Endothelial cell of umbilical vein (primary cell): ENCODE data around the gene FAXDC2. TPM values are rescaled to one million over a fixed set of nuclear protein-coding genes. Genes with fewer than 3 reads are reported as not detected.

ENCODE experiments used
- BruUV-seq: library from RNA; stranded (reverse); fragments of 400-500 nt; replicated peaks from 2 replicates; lab custom pipeline; 2021; lab: Mats Ljungman, UMichigan
- CTCF ChIA-PET: fragments of 300-600, 350-600 bp; sonication (Branson Sonifier 250); formaldehyde crosslinking; loops from one replicate; lab custom pipeline; 2021; ENCODE audit warnings: antibody characterized with exemption, inconsistent platforms; lab: Charles Lee
- POLR2A ChIA-PET: fragments of 300-600, 350-600 bp; sonication (Branson Sonifier 250); formaldehyde crosslinking; loops from one replicate; lab custom pipeline; 2021; ENCODE audit warnings: antibody characterized with exemption, inconsistent platforms; lab: Charles Lee
- DNase-seq: peaks from one replicate; pipeline ENCODE4 v3.0.0-alpha.2; 2011; ENCODE audit warnings: low read depth, low spot score
- FAIRE-seq: peaks from 2 replicates; lab custom pipeline; 2011; peaks lifted over from hg19 to GRCh38; lab: Jason Lieb, UNC
- H2AFZ ChIP-seq: 2 replicates; pipeline ENCODE4 v1.6.0; 2012; ENCODE audit warnings: low read depth, low read length, control low read depth, inconsistent platforms
- H3K27ac ChIP-seq: 2 replicates; pipeline ENCODE4 v1.5.1; 2011; ENCODE audit warnings: low read depth, mild to moderate bottlenecking, control low read depth, low read length, moderate library complexity; ENCODE audit not compliant: insufficient read depth
- H3K27me3 ChIP-seq, 2 experiments: 2 replicates each; pipeline versions ENCODE4 v1.6.0 to v1.6.1; 2011; ENCODE audit warnings: low read length in 2 of 2, mixed read lengths in 1 of 2; ENCODE audit not compliant: control insufficient read depth in 2 of 2, insufficient read depth in 2 of 2
- H3K36me3 ChIP-seq, 2 experiments: 2 replicates in 1 of 2; 3 replicates in 1 of 2; pipeline ENCODE4 v1.5.1; 2011; ENCODE audit warnings: low read length in 2 of 2, mild to moderate bottlenecking in 1 of 2, moderate library complexity in 1 of 2; ENCODE audit not compliant: control insufficient read depth in 2 of 2, insufficient read depth in 2 of 2; ENCODE audit errors: extremely low read depth in 1 of 2
- H3K4me1 ChIP-seq: 3 replicates; pipeline ENCODE4 v1.5.1; 2011; ENCODE audit warnings: mild to moderate bottlenecking, low read length; ENCODE audit not compliant: control insufficient read depth, insufficient read depth; ENCODE audit errors: extremely low read depth
- H3K4me2 ChIP-seq: 2 replicates; pipeline ENCODE4 v1.6.1; 2011; ENCODE audit warnings: low read length, control low read depth, mixed read lengths; ENCODE audit not compliant: insufficient read depth
- H3K4me3 ChIP-seq, 3 experiments: fragments of 200-600 bp in 1 of 3; sonication (generic), shearing (Covaris generic) in 1 of 3; replicated peaks in 1 of 3; 2 replicates each; pipeline ENCODE4 v1.5.1; 2011 to 2016; ENCODE audit warnings: control low read depth in 3 of 3, low read length in 3 of 3, mild to moderate bottlenecking in 2 of 3, inconsistent platforms in 1 of 3, low read depth in 1 of 3, moderate library complexity in 1 of 3; ENCODE audit not compliant: insufficient read depth in 1 of 3
- H3K79me2 ChIP-seq: 2 replicates; pipeline ENCODE4 v1.6.0; 2012; ENCODE audit warnings: low read length, inconsistent platforms; ENCODE audit not compliant: control insufficient read depth, insufficient read depth
- H3K9ac ChIP-seq: replicated peaks from 2 replicates; pipeline ENCODE3; 2011; ENCODE audit warnings: low read length, control low read depth; ENCODE audit not compliant: insufficient read depth; ENCODE audit errors: extremely low read depth
- H3K9me1 ChIP-seq: replicated peaks from 3 replicates; pipeline ENCODE4 v1.6.0; 2011; ENCODE audit warnings: mild to moderate bottlenecking, low read length; ENCODE audit not compliant: control insufficient read depth, insufficient read depth; ENCODE audit errors: extremely low read depth
- H3K9me3 ChIP-seq: replicated peaks from 2 replicates; pipeline ENCODE4 v1.5.1; 2012; ENCODE audit warnings: low read length, inconsistent platforms; ENCODE audit not compliant: control insufficient read depth, insufficient read depth
- H4K20me1 ChIP-seq: replicated peaks from 2 replicates; pipeline ENCODE3; 2011; ENCODE audit warnings: mild to moderate bottlenecking, low read length; ENCODE audit not compliant: control insufficient read depth, insufficient read depth; ENCODE audit errors: extremely low read depth
- EZH2 ChIP-seq: IDR thresholded peaks from 2 replicates; pipeline ENCODE4 v1.6.1; 2012; ENCODE audit warnings: borderline replicate concordance, low read depth, mild to moderate bottlenecking, moderate library complexity, low read length, inconsistent platforms; ENCODE audit not compliant: severe bottlenecking
- FOS ChIP-seq: IDR thresholded peaks from 2 replicates; pipeline ENCODE4 v1.6.1; 2011; ENCODE audit warnings: mild to moderate bottlenecking, low read length, moderate library complexity, borderline replicate concordance; ENCODE audit not compliant: insufficient read depth
- GATA2 ChIP-seq: IDR thresholded peaks from 2 replicates; pipeline ENCODE4 v1.7.0; 2011; ENCODE audit warnings: low read depth, mild to moderate bottlenecking, moderate library complexity, mixed read lengths, low read length; ENCODE audit not compliant: insufficient read length, insufficient read depth
- JUN ChIP-seq: IDR thresholded peaks from 2 replicates; pipeline ENCODE4 v1.6.1; 2011; ENCODE audit warnings: borderline replicate concordance, low read depth; ENCODE audit not compliant: insufficient read length, insufficient read depth
- MYC ChIP-seq: IDR thresholded peaks from one replicate; pipeline ENCODE4 v1.6.1; 2011; ENCODE audit warnings: mild to moderate bottlenecking, low read depth, low read length
- POLR2A ChIP-seq: IDR thresholded peaks from 2 replicates; pipeline ENCODE4 v1.6.1; 2012; ENCODE audit warnings: low read depth, mild to moderate bottlenecking, control low read depth, low read length
- POLR2AphosphoS5 ChIP-seq: IDR thresholded peaks from 2 replicates; pipeline ENCODE4 v1.6.1; 2012; ENCODE audit warnings: low read depth, mild to moderate bottlenecking, control low read depth, low read length, moderate library complexity; ENCODE audit not compliant: insufficient read depth
- dilution Hi-C: fragments of 300-500 bp; cut with MboI; formaldehyde crosslinking; loops from one replicate; pipeline ENCODE4 v1.15.0; 2019; ENCODE audit warnings: low sequenced_read_pairs; ENCODE audit not compliant: extremely low pct_ligation_motif_present
- intact Hi-C: fragments of 100-400 bp; cut with micrococcal nuclease; formaldehyde crosslinking; loops from one replicate; pipeline ENCODE4 v1.10.0; 2022
- polyA plus RNA-seq, 4 experiments: library from polyadenylated mRNA; depleted of rRNA in 3 of 4; stranded (reverse) in 3 of 4; unstranded in 1 of 4; fragments of >200 nt; gene quantifications; 2 replicates each; pipeline versions ENCODE4 v1.2.1 to v1.2.3, GENCODE V29; 2011 to 2012; ENCODE audit warnings: missing spikeins in 1 of 4
- total RNA-seq: library from RNA; stranded (reverse); gene quantifications from 2 replicates; pipeline ENCODE4 v1.2.3, GENCODE V29; 2021
- TF ChIP-seq, protein P1 (sequence below): IDR thresholded peaks from 2 replicates; pipeline ENCODE4 v1.6.1; 2011; ENCODE audit not compliant: insufficient read depth, insufficient read length
- TF ChIP-seq, protein P2 (sequence below), 2 donors: IDR thresholded peaks; 1 replicate in 1 of 2; 2 replicates in 1 of 2; pipeline ENCODE4 v1.5.1; 2011; ENCODE audit warnings: low read length in 2 of 2, mild to moderate bottlenecking in 2 of 2, moderate library complexity in 2 of 2, control low read depth in 1 of 2, inconsistent platforms in 1 of 2, low read depth in 1 of 2; ENCODE audit not compliant: insufficient read depth in 1 of 2; ENCODE audit errors: extremely low read depth in 1 of 2

The FAXDC2 gene
- total and polyA plus RNA-seq, 2 donors (not counting 3 experiments of a cell fraction or from before 2014, with no cell fraction given) = 8.3 to 12.0 TPM

DNA sequence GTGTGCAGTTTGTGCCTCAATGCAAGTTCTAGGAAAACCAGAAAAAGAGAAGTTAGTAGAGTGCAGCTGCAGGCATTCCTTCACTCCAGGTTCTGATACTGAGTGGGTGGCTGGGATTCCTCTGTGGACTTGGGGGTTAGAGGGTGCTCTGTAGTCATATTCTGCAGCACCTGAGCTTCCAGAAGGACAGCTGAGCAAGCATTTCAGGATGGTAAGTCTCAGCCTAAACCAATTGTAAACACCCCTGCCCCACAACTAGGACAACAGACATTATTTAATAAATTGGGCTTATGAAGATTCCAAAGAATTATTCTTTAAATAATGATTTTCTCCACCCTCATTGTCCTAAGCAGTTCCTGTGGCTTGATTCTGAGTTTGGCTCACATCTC is 9.1 kb downstream of the FAXDC2 start:
- dilution Hi-C loops = no loop called here
- DNase-seq = no peak
- Histone ChIP-seq H3K9ac (no peak overlapping the region), H4K20me1 (no peaks in the 10 kb centered on the region), H3K79me2 (no peaks in the 10 kb centered on the region), H3K27ac (no peak overlapping the region), H2AFZ (no peak overlapping the region), H3K4me3 (no peak overlapping the region), H3K4me1 (peaks cover 9% of the 10 kb centered on the region), H3K27me3 (no peaks in the 10 kb centered on the region), H3K36me3 (no peaks in the 10 kb centered on the region), H3K9me3 (no peaks in the 10 kb centered on the region), H3K4me2 (no peak overlapping the region), H3K9me1 (no peaks in the 10 kb centered on the region)
- ChIA-PET CTCF (interaction anchor here (1.1 to 2.5 kb wide), 2 partner anchors 10 to 14 kb away, joined by 3 to 9 read pairs; partner anchors contain the start of gene FAXDC2), POLR2A (no interaction called here)
- no TSS peak for BruUV-seq
- TF ChIP-seq JUN = no peak
- TF ChIP-seq, protein P1, sequence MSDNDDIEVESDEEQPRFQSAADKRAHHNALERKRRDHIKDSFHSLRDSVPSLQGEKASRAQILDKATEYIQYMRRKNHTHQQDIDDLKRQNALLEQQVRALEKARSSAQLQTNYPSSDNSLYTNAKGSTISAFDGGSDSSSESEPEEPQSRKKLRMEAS = no peak
- no peak for TF ChIP-seq POLR2AphosphoS5
- TF ChIP-seq POLR2A = no peak
- no peak for TF ChIP-seq EZH2
- TF ChIP-seq, protein P2, sequence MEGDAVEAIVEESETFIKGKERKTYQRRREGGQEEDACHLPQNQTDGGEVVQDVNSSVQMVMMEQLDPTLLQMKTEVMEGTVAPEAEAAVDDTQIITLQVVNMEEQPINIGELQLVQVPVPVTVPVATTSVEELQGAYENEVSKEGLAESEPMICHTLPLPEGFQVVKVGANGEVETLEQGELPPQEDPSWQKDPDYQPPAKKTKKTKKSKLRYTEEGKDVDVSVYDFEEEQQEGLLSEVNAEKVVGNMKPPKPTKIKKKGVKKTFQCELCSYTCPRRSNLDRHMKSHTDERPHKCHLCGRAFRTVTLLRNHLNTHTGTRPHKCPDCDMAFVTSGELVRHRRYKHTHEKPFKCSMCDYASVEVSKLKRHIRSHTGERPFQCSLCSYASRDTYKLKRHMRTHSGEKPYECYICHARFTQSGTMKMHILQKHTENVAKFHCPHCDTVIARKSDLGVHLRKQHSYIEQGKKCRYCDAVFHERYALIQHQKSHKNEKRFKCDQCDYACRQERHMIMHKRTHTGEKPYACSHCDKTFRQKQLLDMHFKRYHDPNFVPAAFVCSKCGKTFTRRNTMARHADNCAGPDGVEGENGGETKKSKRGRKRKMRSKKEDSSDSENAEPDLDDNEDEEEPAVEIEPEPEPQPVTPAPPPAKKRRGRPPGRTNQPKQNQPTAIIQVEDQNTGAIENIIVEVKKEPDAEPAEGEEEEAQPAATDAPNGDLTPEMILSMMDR (IDR thresholded peaks at IDR 0.05; ENCODE audit: extremely low read depth in 1 of 2, insufficient read depth in 1 of 2, low read depth in 1 of 2, low read length in 2 of 2) = no peak
- TF ChIP-seq GATA2 = no peak
- no peak for TF ChIP-seq FOS
- TF ChIP-seq MYC = no peak
- FAIRE-seq = no peak
- intact Hi-C loops = no loop called here
